ENCODE results near the gene CEP55. TPM values are rescaled to one million over a fixed set of nuclear protein-coding genes. Genes with fewer than 3 reads are reported as not detected.
"Not testable (repeated sequence)": the region's sequence is repeated elsewhere in the genome, so short reads cannot be mapped to it uniquely, and the experiment has no call there.

CEP55 gene
- total RNA-seq, 2 donors from 2014 or later, result 0.27 to 0.63 TPM

DNA sequence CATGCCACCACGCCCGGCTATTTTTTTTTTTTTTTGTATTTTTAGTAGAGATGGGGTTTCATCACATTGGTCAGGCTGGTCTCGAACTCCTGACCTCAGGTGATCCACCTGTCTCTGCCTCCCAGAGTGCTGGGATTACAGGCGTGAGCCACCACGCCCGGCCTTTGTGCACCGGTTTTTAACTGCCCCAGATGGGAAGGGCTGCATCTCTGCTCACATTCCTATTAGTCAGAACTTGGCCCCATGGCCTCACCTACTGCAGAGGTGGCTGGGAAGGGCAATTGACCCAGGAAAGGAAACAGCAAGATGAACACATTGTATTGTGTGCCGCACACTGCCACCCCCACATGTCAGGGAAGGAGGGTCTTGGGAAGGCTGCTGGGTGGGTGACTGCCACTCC is 50.6 kb downstream of the CEP55 start:
- H3K4me1 Mint-ChIP-seq, result not testable (repeated sequence)

GRCh38 chr10:93547522-93547921 is 51.1 kb downstream of the CEP55 start:
- peaks cover 16% of the 10 kb centered on the region for H3K27me3 Mint-ChIP-seq
- DNase-seq (no peak), ATAC-seq (no peak)
- H3K4me1 Mint-ChIP-seq, result peaks cover 5% of the 10 kb centered on the region
- no peak overlapping the region for H3K27ac Mint-ChIP-seq
- H3K36me3 Mint-ChIP-seq (ENCODE audit: low read depth), result no peaks in the 10 kb centered on the region
- no peak overlapping the region for H3K4me3 Mint-ChIP-seq
- no peaks in the 10 kb centered on the region for H3K9me3 ChIP-seq (ENCODE audit: control insufficient read depth, low read length, poor library complexity, severe bottlenecking)

More for the DNA sequence above, 50.6 kb downstream of the CEP55 start:
- not testable (repeated sequence) for ATAC-seq; H3K9me3 ChIP-seq (ENCODE audit: control insufficient read depth, low read length, poor library complexity, severe bottlenecking); H3K36me3 Mint-ChIP-seq (ENCODE audit: low read depth); DNase-seq; H3K27ac Mint-ChIP-seq; H3K4me3 Mint-ChIP-seq
- peaks cover 16% of the 10 kb centered on the region for H3K27me3 Mint-ChIP-seq

DNA sequence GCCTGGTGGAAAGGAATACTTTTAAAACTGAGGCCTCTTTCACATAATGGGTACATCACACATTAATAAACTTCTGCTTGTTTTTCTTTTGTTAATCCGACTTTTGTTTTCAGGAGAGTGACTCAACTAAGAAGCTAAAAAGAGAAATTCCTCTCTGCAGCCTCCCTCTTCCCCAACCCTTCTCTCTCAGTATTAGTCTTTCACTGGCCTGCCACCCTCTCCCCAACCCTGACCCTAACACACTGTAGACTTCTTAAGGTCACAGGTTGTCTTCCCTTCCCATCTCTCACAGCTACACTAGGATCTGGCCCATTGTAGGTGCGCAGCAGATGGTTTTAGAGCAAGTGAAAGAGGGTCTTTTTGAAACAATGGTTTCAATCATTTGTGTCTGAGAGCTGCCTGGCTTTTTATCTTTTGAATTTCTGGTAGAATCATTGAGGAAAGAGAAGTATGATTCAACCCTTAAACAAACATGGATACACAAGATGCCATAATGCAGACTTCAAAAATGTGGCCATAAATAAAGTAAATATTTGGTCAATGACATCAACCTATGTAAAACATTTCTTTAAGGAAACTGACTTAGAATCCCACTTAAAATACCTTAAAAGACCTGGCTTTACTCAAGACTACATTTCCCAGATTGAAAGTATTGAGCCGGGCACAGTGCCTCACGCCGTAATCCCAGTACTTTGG is 52.1 kb downstream of the CEP55 start:
- Mint-ChIP-seq H3K4me3 (no peak overlapping the region), H3K27ac (no peak overlapping the region), H3K36me3 (ENCODE audit: low read depth) (no peaks in the 10 kb centered on the region), H3K4me1 (no peaks in the 10 kb centered on the region), H3K27me3 (peaks cover 19% of the 10 kb centered on the region)
- DNase-seq, result no peak
- ATAC-seq, result no peak
- no peaks in the 10 kb centered on the region for H3K9me3 ChIP-seq (ENCODE audit: control insufficient read depth, low read length, poor library complexity, severe bottlenecking)

- DNase-seq (no peak), ATAC-seq (no peak)
- Mint-ChIP-seq H3K36me3 (ENCODE audit: low read depth) (no peaks in the 10 kb centered on the region), H3K4me1 (no peaks in the 10 kb centered on the region), H3K4me3 (no peak overlapping the region), H3K27me3 (peaks cover 29% of the 10 kb centered on the region), H3K27ac (no peak overlapping the region)
- no peaks in the 10 kb centered on the region for H3K9me3 ChIP-seq (ENCODE audit: control insufficient read depth, low read length, poor library complexity, severe bottlenecking)
Observed at GRCh38 chr10:93550606-93551005, 54.2 kb downstream of the CEP55 start.

GRCh38 chr10:93552780-93553179 is 56.4 kb downstream of the CEP55 start:
- no peak overlapping the region for H3K27ac Mint-ChIP-seq
- ATAC-seq (no peak), DNase-seq (no peak)
- H3K36me3 Mint-ChIP-seq (ENCODE audit: low read depth), result no peaks in the 10 kb centered on the region
- H3K4me3 Mint-ChIP-seq, result no peak overlapping the region
- H3K27me3 Mint-ChIP-seq, result peaks cover 39% of the 10 kb centered on the region
- no peaks in the 10 kb centered on the region for H3K4me1 Mint-ChIP-seq
- H3K9me3 ChIP-seq (ENCODE audit: control insufficient read depth, low read length, poor library complexity, severe bottlenecking), result no peaks in the 10 kb centered on the region

GRCh38 chr10:93553482-93554315 is 57.3 kb downstream of the CEP55 start:
- H3K9me3 ChIP-seq (ENCODE audit: control insufficient read depth, low read length, poor library complexity, severe bottlenecking), result no peaks in the 10 kb centered on the region
- Mint-ChIP-seq H3K4me1 (no peaks in the 10 kb centered on the region), H3K4me3 (no peak overlapping the region), H3K27ac (no peak overlapping the region), H3K27me3 (peaks cover 44% of the 10 kb centered on the region), H3K36me3 (ENCODE audit: low read depth) (no peaks in the 10 kb centered on the region)
- ATAC-seq, result no peak
- DNase-seq, result no peak

DNA sequence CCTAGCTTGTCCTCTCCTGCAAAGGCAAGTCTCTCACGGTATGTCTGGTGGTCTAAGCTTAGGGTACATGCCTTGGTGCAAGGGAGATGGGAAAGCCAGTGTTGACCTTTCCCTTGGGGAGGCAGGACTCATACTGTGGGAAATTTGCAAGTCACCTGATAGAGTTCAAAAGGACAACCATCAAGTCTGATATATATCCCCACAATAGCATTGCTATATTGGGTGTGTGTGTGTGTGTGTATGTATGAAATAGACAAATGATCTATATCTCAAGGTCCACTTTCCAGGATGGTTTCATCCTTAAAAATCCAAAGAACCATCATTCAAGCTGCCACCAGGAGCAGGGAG is 57.9 kb downstream of the CEP55 start:
- DNase-seq (no peak), ATAC-seq (no peak)
- H3K4me1 Mint-ChIP-seq, result no peaks in the 10 kb centered on the region
- H3K27ac Mint-ChIP-seq, result no peak overlapping the region
- H3K4me3 Mint-ChIP-seq, result no peak overlapping the region
- no peaks in the 10 kb centered on the region for H3K36me3 Mint-ChIP-seq (ENCODE audit: low read depth)
- no peaks in the 10 kb centered on the region for H3K9me3 ChIP-seq (ENCODE audit: control insufficient read depth, low read length, poor library complexity, severe bottlenecking)
- peaks cover 44% of the 10 kb centered on the region for H3K27me3 Mint-ChIP-seq

- DNase-seq, result no peak
- H3K27me3 Mint-ChIP-seq, result peaks cover 50% of the 10 kb centered on the region
- peaks cover 3% of the 10 kb centered on the region for H3K36me3 Mint-ChIP-seq (ENCODE audit: low read depth)
- no peak overlapping the region for H3K4me3 Mint-ChIP-seq
- no peak overlapping the region for H3K27ac Mint-ChIP-seq
- H3K4me1 Mint-ChIP-seq, result no peaks in the 10 kb centered on the region
- peak; percentile 50 for ATAC-seq
- no peaks in the 10 kb centered on the region for H3K9me3 ChIP-seq (ENCODE audit: control insufficient read depth, low read length, poor library complexity, severe bottlenecking)
Observed at GRCh38 chr10:93554760-93555432, 58.5 kb downstream of the CEP55 start.

- H3K9me3 ChIP-seq (ENCODE audit: control insufficient read depth, low read length, poor library complexity, severe bottlenecking), result no peaks in the 10 kb centered on the region
- H3K27ac Mint-ChIP-seq, result peak overlapping the region; percentile 3
- H3K4me3 Mint-ChIP-seq, result no peak overlapping the region
- peaks cover 59% of the 10 kb centered on the region for H3K27me3 Mint-ChIP-seq
- peaks cover 3% of the 10 kb centered on the region for H3K4me1 Mint-ChIP-seq
- DNase-seq (no peak), ATAC-seq (no peak)
- peaks cover 3% of the 10 kb centered on the region for H3K36me3 Mint-ChIP-seq (ENCODE audit: low read depth)
Observed at GRCh38 chr10:93559490-93559889, 63.1 kb downstream of the CEP55 start.

GRCh38 chr10:93560541-93560940 is 64.1 kb downstream of the CEP55 start:
- peaks cover 3% of the 10 kb centered on the region for H3K4me1 Mint-ChIP-seq
- H3K27me3 Mint-ChIP-seq, result peaks cover 62% of the 10 kb centered on the region
- peaks cover 6% of the 10 kb centered on the region for H3K36me3 Mint-ChIP-seq (ENCODE audit: low read depth)
- ATAC-seq (no peak), DNase-seq (no peak)
- H3K4me3 Mint-ChIP-seq, result no peak overlapping the region
- no peak overlapping the region for H3K27ac Mint-ChIP-seq
- H3K9me3 ChIP-seq (ENCODE audit: control insufficient read depth, low read length, poor library complexity, severe bottlenecking), result no peaks in the 10 kb centered on the region

DNA sequence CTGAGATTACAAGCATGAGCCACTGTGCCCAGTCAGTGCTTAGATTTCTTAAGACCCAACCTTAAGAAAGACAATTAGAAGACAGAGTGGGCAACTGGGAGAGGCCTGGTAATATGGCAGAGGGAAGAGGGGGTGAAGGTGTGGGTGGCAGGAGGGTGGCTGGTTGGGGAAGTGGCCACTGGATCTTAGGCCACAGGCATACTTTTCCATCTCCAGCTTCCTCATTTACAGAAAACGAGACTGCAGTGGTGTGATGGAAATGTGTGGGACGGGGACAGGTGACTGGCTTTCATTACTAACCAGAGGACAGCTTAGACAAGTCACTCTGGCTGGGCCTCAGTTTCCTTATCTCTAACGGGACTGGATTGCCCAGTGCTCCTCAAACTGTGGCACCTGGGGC is 69.0 kb downstream of the CEP55 start:
- DNase-seq (no peak), ATAC-seq (no peak)
- Mint-ChIP-seq H3K27ac (no peak overlapping the region), H3K4me3 (no peak overlapping the region), H3K4me1 (peaks cover 10% of the 10 kb centered on the region), H3K27me3 (peaks cover 71% of the 10 kb centered on the region), H3K36me3 (ENCODE audit: low read depth) (peaks cover 5% of the 10 kb centered on the region)
- H3K9me3 ChIP-seq (ENCODE audit: control insufficient read depth, low read length, poor library complexity, severe bottlenecking), result no peaks in the 10 kb centered on the region

DNA sequence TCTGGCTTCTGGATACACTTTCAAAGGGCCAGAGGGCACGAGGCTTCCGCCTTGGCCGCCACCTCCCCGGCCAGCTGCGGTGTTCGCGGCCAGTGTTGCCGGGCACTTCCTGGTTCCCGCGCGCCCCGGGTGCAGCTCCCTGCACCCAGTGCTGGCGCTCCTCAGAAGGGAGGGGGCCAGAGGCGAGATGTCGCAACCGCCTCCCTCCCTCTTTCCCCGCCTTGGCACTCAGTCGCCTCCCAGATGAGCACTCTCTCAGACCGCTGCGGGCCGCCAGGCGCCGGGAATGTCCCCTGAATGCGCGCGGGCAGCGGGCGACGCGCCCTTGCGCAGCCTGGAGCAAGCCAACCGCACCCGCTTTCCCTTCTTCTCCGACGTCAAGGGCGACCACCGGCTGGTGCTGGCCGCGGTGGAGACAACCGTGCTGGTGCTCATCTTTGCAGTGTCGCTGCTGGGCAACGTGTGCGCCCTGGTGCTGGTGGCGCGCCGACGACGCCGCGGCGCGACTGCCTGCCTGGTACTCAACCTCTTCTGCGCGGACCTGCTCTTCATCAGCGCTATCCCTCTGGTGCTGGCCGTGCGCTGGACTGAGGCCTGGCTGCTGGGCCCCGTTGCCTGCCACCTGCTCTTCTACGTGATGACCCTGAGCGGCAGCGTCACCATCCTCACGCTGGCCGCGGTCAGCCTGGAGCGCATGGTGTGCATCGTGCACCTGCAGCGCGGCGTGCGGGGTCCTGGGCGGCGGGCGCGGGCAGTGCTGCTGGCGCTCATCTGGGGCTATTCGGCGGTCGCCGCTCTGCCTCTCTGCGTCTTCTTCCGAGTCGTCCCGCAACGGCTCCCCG is 70.2 kb downstream of the CEP55 start, which contains the start of gene FFAR4:
TSS of gene FFAR4 (plus strand) at position 231 of the 842 bp plus-strand sequence. CDS start at position 287, 56 bp downstream.
- Mint-ChIP-seq H3K36me3 (ENCODE audit: low read depth) (peaks cover 5% of the 10 kb centered on the region), H3K4me3 (peak within 1 kb of the TSS; percentile 28), H3K27me3 (peaks cover 71% of the 10 kb centered on the region), H3K27ac (no peak within 1 kb of the TSS), H3K4me1 (peaks cover 9% of the 10 kb centered on the region)
- no peak for DNase-seq
- ATAC-seq, result no peak
- H3K9me3 ChIP-seq (ENCODE audit: control insufficient read depth, low read length, poor library complexity, severe bottlenecking), result no peaks in the 10 kb centered on the region

Measured in T-helper 17 cell (primary cell).